Parietal lobe (tissue), 1 donor: ENCODE measurements around the gene OR6C76. TPM values are rescaled to one million over a fixed set of nuclear protein-coding genes. Genes with fewer than 3 reads are reported as not detected.

Source experiments
- total RNA-seq: library from RNA; depleted of rRNA; stranded (reverse); fragments of >200 nt; gene quantifications from one replicate; pipeline ENCODE4 v1.2.3, GENCODE V29; 2014

Gene OR6C76
- total RNA-seq, result not detected

DNA sequence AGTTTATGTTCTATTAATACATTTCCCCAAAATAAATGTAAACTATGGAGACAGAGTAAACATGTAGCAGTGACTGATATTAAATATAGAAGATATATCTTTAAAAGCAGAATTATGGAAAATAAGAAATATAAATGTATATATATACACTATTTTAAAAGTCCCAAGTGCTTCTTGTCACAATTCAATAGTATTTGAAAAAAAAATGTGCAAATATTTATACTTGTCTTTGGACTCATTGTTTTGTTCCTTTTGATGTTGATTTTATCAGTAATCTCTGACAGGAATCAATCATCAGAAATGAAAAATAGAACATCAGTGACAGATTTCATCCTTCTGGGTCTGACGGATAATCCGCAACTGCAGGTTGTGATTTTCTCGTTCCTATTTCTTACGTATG, at the start of gene OR6C76:
OR6C76 (plus strand) TSS at position 301 of the 400 bp plus-strand sequence; CDS start at position 301, 0 bp downstream.

DNA sequence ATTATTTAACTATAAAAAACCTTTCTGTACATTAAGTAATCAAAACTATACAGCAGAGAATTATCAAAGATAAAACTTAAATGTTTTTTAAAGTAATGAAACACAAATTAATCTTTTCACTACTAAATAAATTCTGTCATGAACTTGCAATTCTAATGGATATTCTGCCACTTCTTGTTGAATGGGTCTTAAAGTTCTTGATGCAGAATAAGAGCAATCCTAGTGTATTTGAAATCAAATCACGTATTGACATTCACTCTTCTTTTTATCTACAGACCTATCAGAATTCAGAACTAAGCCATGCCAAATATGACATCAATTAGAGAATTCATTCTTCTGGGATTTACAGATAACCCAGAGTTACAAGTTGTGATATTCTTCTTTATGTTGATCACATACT, 25.8 kb upstream of the OR6C76 start, which contains the start of gene OR6C65:
OR6C65 (plus strand) TSS at position 301 of the 400 bp plus-strand sequence; CDS start at position 301, 0 bp downstream.

GRCh38 chr12:55443776-55444175, 17.7 kb downstream of the OR6C76 start, which contains the start of gene OR6C2:
TSS of gene OR6C2 (plus strand) at chr12:55444076. CDS start at chr12:55452214, 8,138 bp downstream.

GRCh38 chr12:55470088-55470829, 44.2 kb downstream of the OR6C76 start, which contains the start of gene OR6C70:
TSS of gene OR6C70 (minus strand) at chr12:55470138. CDS start at chr12:55470138, 0 bp downstream.

Other genes with a start within 250 kb of the OR6C76 start
- not detected for gene OR10A7, start 205.2 kb upstream of the OR6C76 start, total RNA-seq
- not detected for gene OR6C74, start 181.6 kb upstream of the OR6C76 start, total RNA-seq
- not detected for gene OR6C6, start 129.7 kb upstream of the OR6C76 start, total RNA-seq
- gene OR6C1, start 111.9 kb upstream of the OR6C76 start, total RNA-seq, result not detected
- not detected for gene OR6C3, start 95.5 kb upstream of the OR6C76 start, total RNA-seq
- gene OR6C75, start 63.3 kb upstream of the OR6C76 start, total RNA-seq, result not detected
- not detected for gene OR6C65, start 25.7 kb upstream of the OR6C76 start, total RNA-seq
- not detected for gene OR6C2, start 17.8 kb downstream of the OR6C76 start, total RNA-seq
- not detected for gene OR6C70, start 43.9 kb downstream of the OR6C76 start, total RNA-seq
- not detected for gene OR6C68, start 66.1 kb downstream of the OR6C76 start, total RNA-seq
- not detected for gene OR6C4, start 123.3 kb downstream of the OR6C76 start, total RNA-seq
- gene OR2AP1, start 146.2 kb downstream of the OR6C76 start, total RNA-seq, result not detected
- gene OR10P1, start 210.6 kb downstream of the OR6C76 start, total RNA-seq, result not detected